ENCODE results near the gene TNF.
A peak's percentile ranks its signal among the peaks of the same experiment; 100 is the strongest.

TNF gene

DNA sequence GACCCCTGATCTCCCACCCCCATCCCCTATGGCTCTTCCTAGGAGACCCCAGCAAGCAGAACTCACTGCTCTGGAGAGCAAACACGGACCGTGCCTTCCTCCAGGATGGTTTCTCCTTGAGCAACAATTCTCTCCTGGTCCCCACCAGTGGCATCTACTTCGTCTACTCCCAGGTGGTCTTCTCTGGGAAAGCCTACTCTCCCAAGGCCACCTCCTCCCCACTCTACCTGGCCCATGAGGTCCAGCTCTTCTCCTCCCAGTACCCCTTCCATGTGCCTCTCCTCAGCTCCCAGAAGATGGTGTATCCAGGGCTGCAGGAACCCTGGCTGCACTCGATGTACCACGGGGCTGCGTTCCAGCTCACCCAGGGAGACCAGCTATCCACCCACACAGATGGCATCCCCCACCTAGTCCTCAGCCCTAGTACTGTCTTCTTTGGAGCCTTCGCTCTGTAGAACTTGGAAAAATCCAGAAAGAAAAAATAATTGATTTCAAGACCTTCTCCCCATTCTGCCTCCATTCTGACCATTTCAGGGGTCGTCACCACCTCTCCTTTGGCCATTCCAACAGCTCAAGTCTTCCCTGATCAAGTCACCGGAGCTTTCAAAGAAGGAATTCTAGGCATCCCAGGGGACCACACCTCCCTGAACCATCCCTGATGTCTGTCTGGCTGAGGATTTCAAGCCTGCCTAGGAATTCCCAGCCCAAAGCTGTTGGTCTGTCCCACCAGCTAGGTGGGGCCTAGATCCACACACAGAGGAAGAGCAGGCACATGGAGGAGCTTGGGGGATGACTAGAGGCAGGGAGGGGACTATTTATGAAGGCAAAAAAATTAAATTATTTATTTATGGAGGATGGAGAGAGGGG lies 1.9 kb upstream of the TNF start:
- DNase-seq (ENCODE audit: low read depth) = no peak

- no peak for DNase-seq (ENCODE audit: low read depth)
Observed at GRCh38 chr6:31574106-31575061, 981 bp upstream of the TNF start.

GRCh38 chr6:31575952-31576685 lies 754 bp downstream of the TNF start:
- DNase-seq (ENCODE audit: low read depth) = no peak

GRCh38 chr6:31576897-31577578 lies 1.7 kb downstream of the TNF start:
- DNase-seq (ENCODE audit: low read depth) = no peak

- DNase-seq (ENCODE audit: low read depth) = no peak
Observed at GRCh38 chr6:31577579-31577966, 2.2 kb downstream of the TNF start.

DNA sequence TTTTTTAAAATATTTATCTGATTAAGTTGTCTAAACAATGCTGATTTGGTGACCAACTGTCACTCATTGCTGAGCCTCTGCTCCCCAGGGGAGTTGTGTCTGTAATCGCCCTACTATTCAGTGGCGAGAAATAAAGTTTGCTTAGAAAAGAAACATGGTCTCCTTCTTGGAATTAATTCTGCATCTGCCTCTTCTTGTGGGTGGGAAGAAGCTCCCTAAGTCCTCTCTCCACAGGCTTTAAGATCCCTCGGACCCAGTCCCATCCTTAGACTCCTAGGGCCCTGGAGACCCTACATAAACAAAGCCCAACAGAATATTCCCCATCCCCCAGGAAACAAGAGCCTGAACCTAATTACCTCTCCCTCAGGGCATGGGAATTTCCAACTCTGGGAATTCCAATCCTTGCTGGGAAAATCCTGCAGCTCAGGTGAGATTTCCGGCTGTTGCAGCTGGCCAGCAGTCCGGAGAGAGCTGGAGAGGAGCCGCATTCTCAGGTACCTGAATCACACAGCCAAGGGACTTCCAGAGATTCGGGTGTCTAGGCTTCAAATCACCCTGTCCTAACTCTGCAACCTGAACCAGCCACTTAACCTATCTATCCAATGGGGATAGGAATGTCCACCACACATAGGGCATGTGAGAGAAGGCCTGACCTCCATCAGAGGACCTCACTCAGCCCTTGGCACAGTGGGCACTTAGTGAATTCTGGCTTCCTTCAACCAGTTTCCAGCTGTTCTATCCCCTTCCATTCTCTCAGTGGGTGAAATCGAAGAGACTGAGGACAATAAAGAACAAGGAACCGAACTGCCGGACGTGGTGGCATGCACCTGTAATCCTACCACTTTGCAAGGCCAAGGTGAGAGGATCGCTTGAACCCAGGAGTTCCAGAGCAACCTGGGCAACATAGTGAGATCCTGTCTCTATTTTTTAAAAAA lies 3.1 kb downstream of the TNF start:
- DNase-seq (ENCODE audit: low read depth) = no peak

DNA sequence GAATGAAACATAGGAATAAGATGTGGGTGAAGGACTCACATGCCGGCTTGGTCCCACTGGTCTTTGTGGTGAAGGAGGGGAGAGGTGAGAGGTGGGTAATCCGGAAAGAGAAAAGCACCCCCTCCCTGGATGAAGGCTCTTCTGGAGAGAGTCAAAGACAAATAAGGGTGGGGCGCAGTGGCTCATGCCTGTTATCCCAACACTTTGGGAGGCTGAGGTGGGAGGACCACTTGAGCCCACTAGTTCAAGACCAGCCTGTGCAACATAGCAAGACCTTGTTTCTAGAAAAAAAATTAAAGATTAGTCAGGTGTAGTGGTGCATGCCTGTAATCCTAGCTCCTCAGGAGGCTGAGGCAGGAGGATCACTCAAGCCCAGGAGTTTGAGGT lies 3.7 kb downstream of the TNF start:
- no peak for DNase-seq (ENCODE audit: low read depth)

- no peak for DNase-seq (ENCODE audit: low read depth)
Observed at GRCh38 chr6:31579546-31580437, 4.4 kb downstream of the TNF start.

- no peak for DNase-seq (ENCODE audit: low read depth)
Observed at GRCh38 chr6:31580438-31580740, 5.0 kb downstream of the TNF start.

- peak; percentile 85 for DNase-seq (ENCODE audit: low read depth)
Observed at GRCh38 chr6:31580807-31581433, 5.6 kb downstream of the TNF start.

- peak; percentile 32 for DNase-seq (ENCODE audit: low read depth)
Observed at GRCh38 chr6:31581434-31582229, 6.3 kb downstream of the TNF start.

DNA sequence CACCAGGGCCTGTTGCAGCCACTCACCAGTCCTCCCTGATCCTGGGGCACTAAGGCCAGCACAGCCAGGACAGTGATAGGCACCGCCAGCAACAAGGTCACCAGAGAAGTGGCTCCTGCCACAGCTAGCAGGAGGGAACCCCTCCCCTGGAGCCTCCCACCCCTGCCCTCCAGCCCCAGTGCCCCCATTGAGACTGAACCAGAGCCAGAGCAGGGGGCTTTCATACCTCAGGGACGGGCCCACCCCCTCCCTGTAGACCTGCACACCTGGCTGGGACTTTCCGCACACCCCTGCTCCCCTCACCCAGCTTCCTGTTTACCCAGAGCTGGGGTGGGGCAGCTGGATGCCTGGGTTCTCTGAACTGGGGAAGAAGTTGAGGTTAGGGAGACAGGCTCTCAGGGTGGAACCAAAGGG lies 6.9 kb downstream of the TNF start, which contains the start of gene LTB:
Gene LTB, minus strand, starts transcription at position 195 of the 414 bp plus-strand sequence. Its CDS starts 7 bp downstream, at position 188.
- DNase-seq (ENCODE audit: low read depth) = no peak

DNA sequence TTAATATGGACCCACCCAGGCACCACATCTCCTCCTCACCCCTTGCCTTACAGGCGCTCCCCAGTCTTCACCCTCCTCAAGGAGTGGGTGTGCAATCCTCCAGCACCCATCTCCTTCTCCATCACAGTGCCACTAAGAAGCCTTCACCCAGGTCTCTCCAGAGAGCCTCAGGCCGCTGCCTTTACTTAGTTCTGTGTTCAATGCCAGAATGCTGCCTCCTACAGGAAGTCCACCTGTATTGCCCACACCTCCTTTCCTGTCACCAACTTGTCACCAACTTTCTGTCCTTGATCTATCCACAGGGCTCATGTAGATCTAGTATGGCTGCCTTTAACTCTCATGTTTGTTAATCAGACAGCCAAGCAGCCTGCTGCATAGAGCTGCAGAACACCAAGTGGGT lies 10.1 kb downstream of the TNF start:
- DNase-seq (ENCODE audit: low read depth) = peak; percentile 46

- DNase-seq (ENCODE audit: low read depth) = no peak
Observed at GRCh38 chr6:31586008-31586407, 10.6 kb downstream of the TNF start, which contains the start of gene LST1. Gene LST1, plus strand, starts transcription at chr6:31586277. Its CDS starts 1,023 bp downstream, at chr6:31587300.

DNA sequence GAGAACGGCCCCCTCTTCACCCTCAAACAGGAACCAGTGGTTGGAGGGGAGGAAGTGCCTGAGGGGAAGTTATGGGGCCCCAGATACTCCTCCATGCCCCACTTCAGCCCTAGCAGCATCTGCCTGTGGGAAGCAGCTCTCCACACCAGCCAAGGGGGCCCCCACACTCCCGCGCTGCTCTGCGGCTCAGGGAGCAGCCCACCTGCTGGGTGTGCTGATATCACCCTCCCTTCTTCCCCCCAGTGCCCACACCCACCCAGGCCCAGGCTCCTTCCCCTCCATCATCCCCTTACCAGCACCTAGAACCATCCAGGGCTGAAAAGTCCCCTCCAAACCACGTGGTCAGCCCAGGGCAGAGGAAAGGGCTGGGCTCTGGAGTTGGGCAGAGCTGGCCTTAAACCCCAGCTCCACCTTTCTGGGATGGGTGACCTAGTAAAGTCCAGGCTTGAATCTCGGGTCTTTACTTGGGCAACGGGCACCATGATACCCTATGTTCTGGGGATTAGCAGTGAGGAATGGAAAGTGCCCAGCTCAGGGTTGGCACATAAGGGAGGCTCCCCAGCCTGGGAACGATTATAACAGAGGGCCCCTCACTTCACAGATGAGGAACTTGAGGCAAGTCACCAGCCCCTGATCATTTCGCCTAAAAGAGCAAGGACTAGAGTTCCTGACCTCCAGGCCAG lies 11.4 kb downstream of the TNF start:
- no peak for DNase-seq (ENCODE audit: low read depth)

GRCh38 chr6:31587791-31588777 lies 12.7 kb downstream of the TNF start:
- DNase-seq (ENCODE audit: low read depth) = no peak
